CD4-positive, alpha-beta T cell (primary cell): ENCODE results near the gene PRRT1. TPM values are rescaled to one million over a fixed set of nuclear protein-coding genes. Genes with fewer than 3 reads are reported as not detected.

Experiments
- ATAC-seq: fragments of 200-7000 bp; cut with Tn5 transposase; one replicate; pipeline ENCODE4 v1.10.0; 2022; ENCODE audit warnings: mild to moderate bottlenecking; ENCODE audit not compliant: poor library complexity
- CTCF ChIA-PET: fragments of 350-600 bp; sonication (Branson Sonifier 250); formaldehyde crosslinking; loops from one replicate; lab custom pipeline; 2021; ENCODE audit warnings: antibody characterized with exemption, inconsistent platforms; lab: Charles Lee
- POLR2A ChIA-PET: fragments of 350-600 bp; sonication (Branson Sonifier 250); formaldehyde crosslinking; loops from one replicate; lab custom pipeline; 2021; ENCODE audit warnings: antibody characterized with exemption, inconsistent platforms; lab: Charles Lee
- DNase-seq, 14 experiments: peaks; one replicate each; pipeline ENCODE4 v3.0.0-alpha.2; 2013 to 2020; ENCODE audit warnings: mixed read lengths in 2 of 14
- H3K27ac ChIP-seq, 2 donors: one replicate each; pipeline versions ENCODE4 v1.5.1 to v1.7.0; 2013; ENCODE audit warnings: low read length in 2 of 2, low read depth in 1 of 2, mild to moderate bottlenecking in 1 of 2
- H3K27me3 ChIP-seq, 2 experiments: 1 replicate in 1 of 2; 2 replicates in 1 of 2; pipeline versions ENCODE4 v1.6.1 to v1.7.0; 2013; ENCODE audit warnings: low read length in 2 of 2, control low read depth in 1 of 2, mild to moderate bottlenecking in 1 of 2, moderate library complexity in 1 of 2; ENCODE audit not compliant: insufficient read depth in 2 of 2, control insufficient read depth in 1 of 2
- H3K36me3 ChIP-seq: one replicate; pipeline ENCODE4 v1.6.1; 2013; ENCODE audit warnings: low read length, control low read depth; ENCODE audit not compliant: insufficient read depth
- H3K4me1 ChIP-seq: one replicate; pipeline ENCODE4 v1.6.1; 2013; ENCODE audit warnings: low read length, control low read depth; ENCODE audit not compliant: insufficient read depth
- H3K4me3 ChIP-seq: one replicate; pipeline ENCODE4 v1.5.1; 2013; ENCODE audit warnings: mild to moderate bottlenecking, low read length, moderate library complexity
- H3K9me3 ChIP-seq, 2 experiments: 1 replicate in 1 of 2; 2 replicates in 1 of 2; pipeline versions ENCODE4 v1.6.1 to v1.7.0; 2013; ENCODE audit warnings: low read length in 2 of 2, mild to moderate bottlenecking in 2 of 2, control low read depth in 1 of 2, moderate library complexity in 1 of 2; ENCODE audit not compliant: control insufficient read depth in 1 of 2, insufficient read depth in 1 of 2
- H3K27ac Mint-ChIP-seq: one replicate; pipeline ENCODE4 v1.8.0; 2020; ENCODE audit warnings: mixed read lengths
- H3K27me3 Mint-ChIP-seq: one replicate; pipeline ENCODE4 v1.8.0; 2021; ENCODE audit warnings: mixed read lengths
- H3K36me3 Mint-ChIP-seq: one replicate; pipeline ENCODE4 v1.8.0; 2021; ENCODE audit warnings: low read depth, mixed read lengths
- H3K4me1 Mint-ChIP-seq: one replicate; pipeline ENCODE4 v1.8.0; 2021; ENCODE audit warnings: low read depth, mixed read lengths
- H3K4me3 Mint-ChIP-seq: one replicate; pipeline ENCODE4 v1.8.0; 2020; ENCODE audit warnings: mild to moderate bottlenecking, mixed read lengths
- H3K9me3 Mint-ChIP-seq: one replicate; pipeline ENCODE4 v1.8.0; 2020; ENCODE audit warnings: mixed read lengths
- intact Hi-C, 2 experiments: fragments of 100-400 bp; cut with DNase I in 1 of 2; cut with micrococcal nuclease in 1 of 2; formaldehyde crosslinking; loops; one replicate each; pipeline versions ENCODE4 v1.15.1 to v1.9.0; 2023 to 2025; cut with DNase I, micrococcal nuclease
- total RNA-seq, 174 experiments: library from RNA in 2 of 174; stranded (reverse) in 2 of 174; gene quantifications; one replicate each; pipeline ENCODE4 v1.2.3 and lab custom pipeline; 2021 to 2026
- TF ChIP-seq, protein P1 (sequence below): fragments of 200-600 bp; IDR thresholded peaks from one replicate; pipeline ENCODE4 v1.8.0; 2022; ENCODE audit warnings: antibody characterized with exemption, mild to moderate bottlenecking

Gene PRRT1
- total RNA-seq, 2 experiments from 2014 or later: 2.6 to 3.2 TPM

- Histone ChIP-seq H3K4me3 (no peak overlapping the region), H3K36me3 (no peaks in the 10 kb centered on the region), H3K9me3 (no peaks in the 10 kb centered on the region), H3K4me1 (peaks cover 38% of the 10 kb centered on the region), H3K27me3 (no peaks in the 10 kb centered on the region), H3K27ac (no peak overlapping the region)
- TF ChIP-seq, protein P1, sequence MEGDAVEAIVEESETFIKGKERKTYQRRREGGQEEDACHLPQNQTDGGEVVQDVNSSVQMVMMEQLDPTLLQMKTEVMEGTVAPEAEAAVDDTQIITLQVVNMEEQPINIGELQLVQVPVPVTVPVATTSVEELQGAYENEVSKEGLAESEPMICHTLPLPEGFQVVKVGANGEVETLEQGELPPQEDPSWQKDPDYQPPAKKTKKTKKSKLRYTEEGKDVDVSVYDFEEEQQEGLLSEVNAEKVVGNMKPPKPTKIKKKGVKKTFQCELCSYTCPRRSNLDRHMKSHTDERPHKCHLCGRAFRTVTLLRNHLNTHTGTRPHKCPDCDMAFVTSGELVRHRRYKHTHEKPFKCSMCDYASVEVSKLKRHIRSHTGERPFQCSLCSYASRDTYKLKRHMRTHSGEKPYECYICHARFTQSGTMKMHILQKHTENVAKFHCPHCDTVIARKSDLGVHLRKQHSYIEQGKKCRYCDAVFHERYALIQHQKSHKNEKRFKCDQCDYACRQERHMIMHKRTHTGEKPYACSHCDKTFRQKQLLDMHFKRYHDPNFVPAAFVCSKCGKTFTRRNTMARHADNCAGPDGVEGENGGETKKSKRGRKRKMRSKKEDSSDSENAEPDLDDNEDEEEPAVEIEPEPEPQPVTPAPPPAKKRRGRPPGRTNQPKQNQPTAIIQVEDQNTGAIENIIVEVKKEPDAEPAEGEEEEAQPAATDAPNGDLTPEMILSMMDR: no peak
- H3K27ac Mint-ChIP-seq: no peak overlapping the region
- H3K4me3 Mint-ChIP-seq: peak overlapping the region; percentile 48
- CTCF ChIA-PET: no interaction called here
- intact Hi-C loops: loop anchor here in 1 of 2 experiments (5.0 to 10.0 kb wide), 5 partner anchors 534 to 1984 kb away; partner anchors contain the start of genes BRD2, C6orf47, CSNK2B and GPANK1
- DNase-seq: peak in 1 of 14 experiments; percentile 13
- POLR2A ChIA-PET: interaction anchor here (12.1 kb wide), 1 partner anchor 19 kb away, joined by 242 read pairs; the partner anchor contains the start of genes AGPAT1 and RNF5
- H3K4me1 Mint-ChIP-seq: peaks cover 36% of the 10 kb centered on the region
- ATAC-seq: no peak
- no peaks in the 10 kb centered on the region for H3K9me3 Mint-ChIP-seq
- H3K36me3 Mint-ChIP-seq: peaks cover 7% of the 10 kb centered on the region
- no peaks in the 10 kb centered on the region for H3K27me3 Mint-ChIP-seq
Observed at GRCh38 chr6:32198345-32198696, 46.6 kb upstream of the PRRT1 start.

GRCh38 chr6:32196682-32197616, 45.2 kb upstream of the PRRT1 start:
- Mint-ChIP-seq H3K27ac (peak overlapping the region; percentile 96), H3K4me3 (peak overlapping the region; percentile 99), H3K4me1 (peaks cover 43% of the 10 kb centered on the region), H3K27me3 (no peaks in the 10 kb centered on the region), H3K9me3 (no peaks in the 10 kb centered on the region), H3K36me3 (peaks cover 18% of the 10 kb centered on the region)
- Histone ChIP-seq H3K9me3 (no peaks in the 10 kb centered on the region), H3K36me3 (no peaks in the 10 kb centered on the region), H3K27ac (peak overlapping the region; percentile 87 to 100), H3K4me1 (peaks cover 45% of the 10 kb centered on the region), H3K27me3 (no peaks in the 10 kb centered on the region), H3K4me3 (peak overlapping the region; percentile 100)
- POLR2A ChIA-PET: interaction anchor here (0.6 to 12.1 kb wide), 3 partner anchors 18 to 771 kb away, joined by 3 to 242 read pairs (median 5); partner anchors contain the start of genes AGPAT1 and RNF5
- CTCF ChIA-PET: no interaction called here
- no peak for ATAC-seq
- intact Hi-C loops: loop anchor here in 1 of 2 experiments (1.0 to 10.0 kb wide), 6 partner anchors 68 to 1982 kb away; partner anchors contain the start of genes BRD2, C6orf47, CSNK2B and GPANK1
- TF ChIP-seq, protein P1: no peak
- DNase-seq: peak in 2 of 14 experiments; percentile 59 to 65

GRCh38 chr6:32195902-32196681, 44.4 kb upstream of the PRRT1 start:
- POLR2A ChIA-PET: interaction anchor here (0.6 to 12.1 kb wide), 23 partner anchors 10 to 1581 kb away, joined by 3 to 242 read pairs (median 4); partner anchors contain the start of genes AGPAT1, ATF6B, DXO and FKBPL
- CTCF ChIA-PET: interaction anchor here (1.1 to 1.8 kb wide), 9 partner anchors 15 to 77 kb away, joined by 3 to 14 read pairs (median 5); partner anchors contain the start of genes AGPAT1, FKBPL, PRRT1 and RNF5
- ATAC-seq: peak; percentile 73
- Histone ChIP-seq H3K36me3 (peaks cover 5% of the 10 kb centered on the region), H3K9me3 (no peaks in the 10 kb centered on the region), H3K27me3 (no peaks in the 10 kb centered on the region), H3K4me3 (peak overlapping the region; percentile 100), H3K27ac (peak overlapping the region; percentile 87 to 100), H3K4me1 (peaks cover 48% of the 10 kb centered on the region)
- H3K27ac Mint-ChIP-seq: peak overlapping the region; percentile 96
- peaks cover 27% of the 10 kb centered on the region for H3K36me3 Mint-ChIP-seq
- peak overlapping the region; percentile 99 for H3K4me3 Mint-ChIP-seq
- TF ChIP-seq, protein P1: peak; percentile 8
- no peaks in the 10 kb centered on the region for H3K27me3 Mint-ChIP-seq
- peak in 12 of 14 experiments; percentile 35 to 100 (median 47) for DNase-seq
- H3K9me3 Mint-ChIP-seq: no peaks in the 10 kb centered on the region
- intact Hi-C loops: loop anchor here (1.0 to 10.0 kb wide), 11 partner anchors 18 to 1981 kb away; partner anchors contain the start of genes AGPAT1 (in 1 of the 2), BRD2 (in 1 of the 2), C6orf47 (in 1 of the 2) and CSNK2B (in 1 of the 2)
- H3K4me1 Mint-ChIP-seq: peaks cover 48% of the 10 kb centered on the region
